Mucosa of descending colon (tissue), 3 donors: Measurements from ENCODE around the gene FCF1. TPM values are rescaled to one million over a fixed set of nuclear protein-coding genes. Genes with fewer than 3 reads are reported as not detected.

Source experiments
- ATAC-seq: fragments of 200-7000 bp; cut with Tn5 transposase; one replicate; pipeline ENCODE4 v1.9.1; 2020; ENCODE audit warnings: mild to moderate bottlenecking, moderate library complexity
- DNase-seq, 3 donors: peaks; one replicate each; pipeline ENCODE4 v3.0.0-alpha.2; 2020
- H3K36me3 ChIP-seq: fragments of 200-600 bp; one replicate; pipeline ENCODE4 v1.8.0; 2021; ENCODE audit warnings: low read depth, mild to moderate bottlenecking
- H3K4me1 ChIP-seq: fragments of 200-600 bp; one replicate; pipeline ENCODE4 v1.8.0; 2021; ENCODE audit warnings: low read depth, mild to moderate bottlenecking
- H3K4me3 ChIP-seq: fragments of 200-600 bp; one replicate; pipeline ENCODE4 v1.8.0; 2021; ENCODE audit warnings: mild to moderate bottlenecking
- H3K9me3 ChIP-seq: fragments of 200-600 bp; one replicate; pipeline ENCODE4 v1.8.0; 2021; ENCODE audit warnings: mild to moderate bottlenecking
- CTCF ChIP-seq: fragments of 200-600 bp; IDR thresholded peaks from one replicate; pipeline ENCODE4 v1.8.0; 2022; ENCODE audit warnings: antibody characterized with exemption, mild to moderate bottlenecking
- intact Hi-C, 2 donors: fragments of 100-400 bp; cut with DNase I in 1 of 2; cut with micrococcal nuclease in 1 of 2; formaldehyde crosslinking; loops; one replicate each; pipeline versions ENCODE4 v1.11.0 to v1.11.1; 2022; cut with DNase I, micrococcal nuclease
- total RNA-seq, 3 donors: library from RNA; stranded (reverse); fragmentation: NEBNext Ultra II Directional in 2 of 3; extraction: Animal tissue kit (Norgen Biotek cat#: 25700) in 2 of 3; gene quantifications; one replicate each; pipeline versions ENCODE4 v1.2.1 to v1.2.4, GENCODE V29; 2021 to 2023
- donor health status: DM: no; HTN: no; CAD: no; lungs with moderate emphysema.
- donor health status: DM: no; HTN: no; CAD: no.
- donor health status: DM: no; HTN: yes; CAD: no.

FCF1 gene
- total RNA-seq, 3 donors from 2014 or later, result 31.7 to 46.5 (median 43.0) TPM

GRCh38 chr14:74691456-74691855, 21.5 kb upstream of the FCF1 start:
- DNase-seq (no peak), ATAC-seq (no peak)
- TF ChIP-seq CTCF, result no peak
- Histone ChIP-seq H3K36me3 (no peaks in the 10 kb centered on the region), H3K4me3 (no peak overlapping the region), H3K4me1 (peaks cover 6% of the 10 kb centered on the region), H3K9me3 (no peaks in the 10 kb centered on the region)
- intact Hi-C loops, result no loop called here

GRCh38 chr14:74693191-74693590, 19.8 kb upstream of the FCF1 start:
- H3K9me3 ChIP-seq, result no peaks in the 10 kb centered on the region
- intact Hi-C loops, result no loop called here
- no peak overlapping the region for H3K4me3 ChIP-seq
- no peak for TF ChIP-seq CTCF
- DNase-seq, result no peak
- ATAC-seq, result no peak
- H3K36me3 ChIP-seq, result no peaks in the 10 kb centered on the region
- no peaks in the 10 kb centered on the region for H3K4me1 ChIP-seq

DNA sequence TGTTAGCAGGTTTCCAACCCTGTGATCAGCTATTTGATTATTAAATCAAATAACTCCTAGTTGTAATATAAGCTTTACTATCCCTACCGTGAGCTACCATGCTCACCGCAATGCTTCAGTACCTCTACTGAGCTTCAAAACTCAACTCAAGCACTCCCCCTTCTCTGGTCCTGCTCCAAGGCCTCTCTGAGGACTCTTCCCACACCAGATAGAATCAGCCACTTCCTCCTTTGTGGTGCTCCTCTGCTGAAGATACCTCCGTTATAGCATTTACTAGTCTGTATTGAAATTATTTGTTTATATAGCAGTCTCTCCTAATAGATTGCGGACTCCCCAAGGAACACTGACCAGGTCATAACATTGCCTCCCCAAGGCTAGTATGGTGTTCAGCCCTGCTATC, 17.5 kb upstream of the FCF1 start:
- Histone ChIP-seq H3K4me3 (no peak overlapping the region), H3K9me3 (no peaks in the 10 kb centered on the region), H3K36me3 (no peaks in the 10 kb centered on the region), H3K4me1 (no peaks in the 10 kb centered on the region)
- intact Hi-C loops, result no loop called here
- DNase-seq (no peak), ATAC-seq (no peak)
- TF ChIP-seq CTCF, result no peak

DNA sequence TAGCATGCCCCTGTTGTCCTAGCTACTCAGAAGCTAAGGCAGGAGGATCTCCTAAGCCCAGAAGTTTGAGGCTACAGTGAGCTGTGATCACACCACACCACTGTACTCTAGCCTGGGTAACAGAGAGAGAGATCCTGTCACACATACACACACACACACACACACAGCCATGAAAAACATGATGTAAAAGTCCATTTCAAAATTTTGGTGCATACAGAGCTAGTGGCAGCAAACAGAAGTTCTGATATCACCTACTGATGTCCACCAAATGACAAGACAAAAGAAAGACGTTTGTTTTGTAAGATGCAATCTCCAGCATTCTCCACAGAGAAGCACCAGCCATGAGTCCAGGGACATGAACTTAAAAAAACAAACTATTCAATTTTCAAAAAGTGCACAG, 15.9 kb upstream of the FCF1 start:
- no peaks in the 10 kb centered on the region for H3K36me3 ChIP-seq
- ATAC-seq, result no peak
- intact Hi-C loops, result no loop called here
- TF ChIP-seq CTCF, result no peak
- H3K4me1 ChIP-seq, result no peaks in the 10 kb centered on the region
- no peak overlapping the region for H3K4me3 ChIP-seq
- H3K9me3 ChIP-seq, result no peaks in the 10 kb centered on the region
- DNase-seq, result no peak

- no peak for ATAC-seq
- no peak for DNase-seq
- Histone ChIP-seq H3K4me1 (no peaks in the 10 kb centered on the region), H3K4me3 (no peak overlapping the region), H3K9me3 (peaks cover 4% of the 10 kb centered on the region), H3K36me3 (no peaks in the 10 kb centered on the region)
- TF ChIP-seq CTCF, result no peak
- intact Hi-C loops, result no loop called here
These were observed 15.4 kb upstream of the FCF1 start for GRCh38 chr14:74697543-74697942.

GRCh38 chr14:74697976-74698375, 15.0 kb upstream of the FCF1 start:
- Histone ChIP-seq H3K36me3 (no peaks in the 10 kb centered on the region), H3K4me1 (no peaks in the 10 kb centered on the region), H3K4me3 (no peak overlapping the region), H3K9me3 (peaks cover 4% of the 10 kb centered on the region)
- TF ChIP-seq CTCF, result no peak
- intact Hi-C loops, result no loop called here
- DNase-seq, result no peak
- no peak for ATAC-seq
